Measurements from ENCODE around the gene RASEF.
"Not testable (repeated sequence)": the region's sequence is repeated elsewhere in the genome, so short reads cannot be mapped to it uniquely, and the experiment has no call there.

RASEF gene

DNA sequence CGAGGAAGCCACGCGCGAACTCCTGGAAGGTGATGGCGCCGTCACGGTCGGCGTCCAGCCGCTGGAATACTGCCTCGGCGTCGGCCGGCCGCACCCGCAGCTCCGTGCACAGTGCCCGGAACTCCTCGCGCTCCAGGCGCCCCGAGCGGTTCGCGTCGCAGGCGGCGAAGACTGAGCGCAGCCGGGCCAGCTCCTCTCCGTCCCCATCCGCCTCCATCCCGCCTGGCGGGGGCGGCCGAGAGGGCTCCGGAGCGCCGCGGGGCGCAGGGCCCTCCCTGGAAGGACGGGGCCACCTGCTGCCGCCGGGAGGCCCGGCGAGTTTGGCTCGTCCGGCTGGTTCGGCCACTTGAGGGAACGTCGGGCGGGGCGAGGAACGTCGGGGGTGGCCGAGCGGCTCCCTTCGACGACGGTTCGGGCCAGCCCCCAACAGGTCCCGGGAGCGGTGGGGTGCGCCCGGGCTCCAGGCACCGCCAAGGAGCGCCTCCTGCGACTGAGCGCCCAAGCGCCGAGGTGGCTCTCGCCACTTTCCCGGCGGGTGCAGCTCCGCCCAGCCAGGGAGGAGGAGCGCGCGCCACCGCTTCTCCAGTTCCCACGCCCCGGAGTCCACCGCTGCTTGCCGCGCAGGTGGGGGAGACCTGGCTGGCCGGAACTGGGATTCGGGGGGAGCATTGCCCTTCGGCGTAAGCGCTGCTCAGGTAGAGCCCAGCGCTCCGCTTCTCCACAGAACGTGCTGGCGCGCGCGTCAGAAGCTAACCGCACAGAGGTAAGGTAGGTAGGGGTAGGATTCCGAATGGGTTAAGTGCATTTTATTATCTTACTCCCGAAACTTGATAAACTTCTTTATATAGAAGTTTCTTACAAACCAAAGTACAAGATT, at the start of gene RASEF:
Gene RASEF (minus strand): TSS at position 492 of the 877 bp plus-strand sequence. CDS start 275 bp downstream, at position 217.
- no peak for DNase-seq

DNA sequence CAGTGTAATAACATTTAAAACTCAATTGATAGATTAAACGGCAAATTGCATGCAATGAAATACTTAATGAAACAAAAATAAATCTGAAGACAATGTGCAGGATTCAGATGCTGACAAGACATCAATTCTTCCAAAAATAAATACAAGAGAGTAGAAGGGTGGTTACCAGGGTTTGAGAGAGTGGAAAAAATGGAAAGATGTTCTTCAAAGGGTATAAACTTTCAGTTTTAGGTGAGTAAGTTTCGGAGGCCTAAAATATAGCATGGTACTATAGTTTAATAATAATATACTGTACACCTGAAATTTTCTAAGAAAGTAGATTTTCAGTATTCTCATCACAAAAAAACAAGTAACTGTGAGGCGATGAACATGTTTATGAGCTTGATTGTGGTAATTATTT, 48.2 kb upstream of the RASEF start:
- no peak for DNase-seq

GRCh38 chr9:83109296-83109695, 46.4 kb upstream of the RASEF start:
- DNase-seq = no peak

DNA sequence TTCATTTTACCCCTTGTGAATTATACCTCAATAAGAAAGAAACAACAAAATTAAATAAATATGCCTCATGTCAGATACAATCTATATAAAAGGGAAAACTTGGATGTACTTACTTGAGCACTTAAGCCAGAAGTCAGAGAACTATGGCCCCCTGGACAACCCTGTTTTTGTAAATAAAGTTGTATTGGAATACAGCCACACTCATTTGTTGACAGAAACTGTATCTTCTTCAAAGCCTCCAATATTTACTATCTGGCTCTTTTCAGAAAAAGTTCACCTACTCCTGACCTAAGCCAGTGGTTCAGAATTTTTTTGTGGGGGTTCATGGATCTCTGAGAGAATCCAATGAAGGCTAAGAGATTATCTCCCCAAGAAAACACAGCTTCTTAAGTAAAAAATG, 45.3 kb upstream of the RASEF start:
- DNase-seq = no peak

GRCh38 chr9:83106772-83107171, 43.8 kb upstream of the RASEF start:
- no peak for DNase-seq

GRCh38 chr9:83106263-83106662, 43.3 kb upstream of the RASEF start:
- DNase-seq = no peak

DNA sequence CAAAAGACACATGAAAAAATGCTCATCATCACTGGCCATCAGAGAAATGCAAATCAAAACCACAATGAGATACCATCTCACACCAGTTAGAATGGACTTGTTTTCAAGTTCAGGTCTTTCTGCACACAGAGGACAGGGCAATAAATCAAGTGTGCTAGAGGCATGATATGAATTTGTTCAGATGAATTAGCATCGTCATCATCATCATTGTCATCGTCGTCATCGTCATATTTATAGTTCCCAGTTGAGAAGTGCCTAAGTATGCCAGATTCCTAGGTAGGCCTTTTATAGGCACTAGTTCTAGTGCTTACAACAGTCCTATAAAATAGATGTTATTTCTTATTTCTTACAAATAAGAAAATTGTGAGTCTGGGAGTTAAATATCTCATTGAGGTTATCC, 34.7 kb upstream of the RASEF start:
- no peak for DNase-seq

- DNase-seq = not testable (repeated sequence)
Observed at GRCh38 chr9:83093311-83093710, 30.4 kb upstream of the RASEF start.

DNA sequence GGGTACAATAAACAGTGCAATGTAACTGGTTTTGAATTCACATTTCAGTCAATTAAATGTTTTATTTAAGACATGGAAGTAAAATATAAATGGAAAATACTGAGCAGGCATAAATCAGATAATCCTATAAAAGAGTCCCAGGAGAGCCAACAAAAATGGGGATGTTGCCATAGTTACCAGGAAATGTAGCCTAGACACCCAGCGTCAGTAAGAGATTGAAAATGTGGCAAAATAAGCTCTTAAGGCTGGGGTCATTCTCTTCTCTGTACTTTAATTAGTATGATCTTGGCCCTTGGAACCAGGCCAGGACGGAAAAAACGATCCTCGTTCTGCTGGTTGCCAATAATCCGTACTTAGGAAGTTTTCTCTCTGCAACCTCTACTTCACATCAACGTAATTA, 18.9 kb upstream of the RASEF start:
- DNase-seq = no peak

DNA sequence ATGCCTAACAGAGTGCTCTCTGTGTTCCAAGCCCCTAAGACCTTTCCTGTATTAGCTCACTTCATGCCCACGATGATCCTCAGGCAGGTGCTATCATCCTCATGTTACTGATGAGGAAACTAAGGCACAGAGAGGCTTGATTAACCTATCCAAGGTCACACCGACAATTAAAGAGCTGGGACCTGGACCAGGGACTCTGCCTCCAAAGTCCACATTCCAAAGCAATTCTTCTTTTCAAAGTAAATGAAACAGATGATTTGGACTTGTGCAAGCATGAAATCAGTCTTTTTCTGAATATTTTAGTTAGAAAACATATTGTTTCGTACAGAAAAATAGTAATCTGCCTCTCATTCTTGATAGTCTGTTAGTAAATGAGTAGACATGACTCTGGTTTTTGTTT, 18.1 kb upstream of the RASEF start:
- DNase-seq = no peak

DNA sequence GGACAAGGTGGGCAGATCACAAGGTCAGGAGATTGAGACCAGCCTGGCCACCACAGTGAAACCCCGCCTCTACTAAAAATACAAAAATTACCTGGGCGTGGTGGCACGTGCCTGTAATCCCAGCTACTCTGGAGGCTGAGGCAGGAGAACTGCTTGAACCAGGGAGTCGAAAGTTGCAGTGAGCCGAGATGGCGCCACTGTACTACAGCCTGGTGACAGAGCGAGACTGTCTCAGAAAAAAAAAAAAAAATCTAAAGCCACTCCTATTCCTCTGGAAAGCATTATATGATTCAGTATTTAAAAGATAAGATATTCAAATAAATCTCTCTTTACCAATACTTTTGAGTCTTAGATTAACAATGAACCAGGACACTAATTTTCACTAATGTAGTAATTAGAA, 13.0 kb upstream of the RASEF start:
- not testable (repeated sequence) for DNase-seq

GRCh38 chr9:83072498-83072897, 9.6 kb upstream of the RASEF start:
- not testable (repeated sequence) for DNase-seq

- DNase-seq = no peak
Observed at GRCh38 chr9:83071626-83072025, 8.7 kb upstream of the RASEF start.

DNA sequence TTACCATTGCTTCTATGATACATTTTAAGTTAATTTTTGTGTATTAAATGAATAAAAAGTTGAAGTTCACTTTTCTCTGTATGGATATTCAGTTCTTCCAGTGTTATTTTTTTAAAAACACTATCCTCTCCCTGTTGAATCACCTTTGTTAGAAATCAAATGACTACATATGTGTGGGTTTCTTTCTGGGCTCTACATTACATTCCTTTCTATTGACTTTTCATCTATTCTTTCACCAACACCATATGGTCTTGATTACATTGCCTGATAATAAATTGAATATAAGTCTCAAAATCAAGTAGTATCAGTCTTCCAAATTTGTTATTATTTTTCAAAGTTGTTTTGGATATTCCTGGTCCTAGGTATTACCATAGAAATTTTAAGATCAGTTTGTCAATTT, 7.3 kb upstream of the RASEF start:
- DNase-seq = no peak

GRCh38 chr9:83069651-83070050, 6.7 kb upstream of the RASEF start:
- DNase-seq = no peak

DNA sequence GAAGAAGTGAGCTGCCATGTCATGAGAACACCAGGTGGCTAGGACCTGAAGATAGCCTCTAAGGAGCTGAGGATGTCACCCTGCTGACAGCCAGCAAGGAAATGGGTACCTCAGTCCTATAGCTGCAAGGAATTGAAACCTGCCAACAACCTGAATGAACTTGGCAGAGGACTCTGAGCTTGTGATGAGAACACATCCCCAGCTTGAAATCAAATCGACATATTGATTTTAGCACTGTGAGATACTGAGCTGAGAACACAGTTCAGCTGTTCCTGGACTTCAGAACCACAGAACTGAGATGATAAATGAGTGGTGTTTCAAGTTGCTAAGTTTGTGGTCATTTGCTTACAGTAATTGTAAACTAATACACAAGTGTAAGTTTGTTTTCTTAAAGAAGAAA, 5.5 kb upstream of the RASEF start:
- no peak for DNase-seq

- no peak for DNase-seq
Observed at GRCh38 chr9:83067579-83067978, 4.6 kb upstream of the RASEF start.

DNA sequence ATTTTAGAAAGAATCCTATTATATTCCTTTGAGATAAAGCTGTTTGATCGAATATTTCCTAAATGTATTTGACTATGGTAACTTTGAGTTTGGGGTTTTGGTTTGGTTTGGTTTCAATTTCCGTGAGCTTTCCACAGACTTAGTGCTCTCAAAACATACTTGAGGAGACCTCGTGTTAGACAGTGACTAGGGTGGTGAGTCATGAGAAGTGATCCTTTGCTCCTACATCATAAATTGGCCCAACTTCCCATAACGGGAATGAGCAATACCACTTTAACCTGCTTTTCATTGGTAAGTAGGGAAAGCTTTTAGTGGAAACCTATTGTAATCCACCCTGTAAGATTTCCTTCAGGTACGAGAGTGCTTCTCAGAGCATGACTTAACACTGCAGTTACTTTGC, 3.8 kb upstream of the RASEF start:
- DNase-seq = no peak

GRCh38 chr9:83065233-83065632, 2.3 kb upstream of the RASEF start:
- DNase-seq = no peak

- peak; percentile 15 for DNase-seq
Observed at GRCh38 chr9:83061990-83062650, 822 bp downstream of the RASEF start.

DNA sequence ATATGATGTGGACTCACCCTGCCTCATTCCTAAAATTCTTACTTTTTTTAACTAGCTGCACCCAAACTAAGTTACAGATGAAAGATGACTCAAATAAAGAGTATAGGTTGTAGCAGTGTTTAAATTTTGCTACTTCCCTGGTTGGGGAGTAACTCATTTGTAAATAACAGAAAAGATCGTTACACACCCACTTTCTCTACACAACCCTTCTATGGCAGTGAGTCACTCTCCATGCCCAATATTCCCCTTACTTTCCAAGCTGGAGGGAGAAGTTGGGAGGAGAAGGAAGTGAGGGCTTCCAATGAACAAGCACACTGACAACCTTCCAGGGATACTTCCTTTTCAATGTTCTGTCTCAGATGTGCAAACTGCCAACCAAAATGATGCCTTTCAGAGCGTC, 1.9 kb downstream of the RASEF start:
- DNase-seq = no peak

DNA sequence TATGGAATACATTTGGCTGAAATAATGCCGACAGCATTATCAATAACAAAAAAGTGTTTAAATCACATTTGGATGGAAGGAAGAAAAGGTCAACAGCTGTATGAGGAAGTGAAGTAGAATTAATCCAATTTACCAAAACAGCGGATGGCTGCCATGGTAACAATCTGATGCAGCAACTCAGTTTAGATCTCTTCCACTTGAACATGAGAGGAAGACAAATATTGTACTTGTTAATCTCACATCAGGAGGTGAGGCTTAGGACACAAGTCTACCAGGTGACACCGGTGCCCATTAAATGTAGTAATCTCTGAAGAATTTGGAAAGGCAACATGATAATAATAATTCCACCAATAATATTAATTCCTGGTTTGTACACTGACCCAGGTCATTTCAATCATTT, 2.4 kb downstream of the RASEF start:
- peak; percentile 60 for DNase-seq

DNA sequence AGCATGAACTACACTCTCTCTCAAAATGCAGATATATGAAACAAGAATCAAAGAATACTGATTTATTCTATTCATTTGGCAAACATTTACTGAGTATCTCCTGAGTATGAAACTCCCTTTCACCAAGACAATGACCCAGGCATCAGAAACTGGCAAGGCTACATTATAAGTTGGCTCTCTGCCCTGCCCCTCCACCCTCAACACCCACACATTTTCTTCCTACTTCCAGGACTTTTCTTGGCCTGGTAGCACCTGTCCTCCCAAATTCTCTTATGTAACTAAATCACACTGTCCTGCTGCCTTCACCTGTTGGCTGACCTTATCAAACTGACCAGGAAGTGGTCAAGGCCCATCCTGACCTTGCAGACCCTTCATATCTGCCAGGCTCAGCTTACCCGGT, 3.5 kb downstream of the RASEF start:
- no peak for DNase-seq

DNA sequence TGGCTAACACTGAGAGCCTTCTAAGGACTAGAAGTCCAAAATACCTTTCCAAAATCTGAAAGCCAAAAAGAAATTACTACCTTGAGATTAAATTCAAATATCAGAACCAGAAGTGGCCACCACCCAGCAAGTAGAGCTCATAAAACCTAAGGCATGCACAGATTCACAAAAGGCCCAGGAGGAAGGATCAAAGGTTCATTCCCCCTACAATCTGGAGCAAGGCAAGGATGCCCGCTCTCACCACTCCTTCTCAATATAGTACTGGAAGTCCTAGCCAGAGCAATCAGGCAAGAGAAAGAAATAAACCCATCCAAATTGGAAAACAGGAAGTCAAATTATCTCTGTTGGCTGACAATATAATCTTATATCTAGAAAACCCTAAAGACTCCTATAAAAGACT, 6.0 kb downstream of the RASEF start:
- DNase-seq = no peak

DNA sequence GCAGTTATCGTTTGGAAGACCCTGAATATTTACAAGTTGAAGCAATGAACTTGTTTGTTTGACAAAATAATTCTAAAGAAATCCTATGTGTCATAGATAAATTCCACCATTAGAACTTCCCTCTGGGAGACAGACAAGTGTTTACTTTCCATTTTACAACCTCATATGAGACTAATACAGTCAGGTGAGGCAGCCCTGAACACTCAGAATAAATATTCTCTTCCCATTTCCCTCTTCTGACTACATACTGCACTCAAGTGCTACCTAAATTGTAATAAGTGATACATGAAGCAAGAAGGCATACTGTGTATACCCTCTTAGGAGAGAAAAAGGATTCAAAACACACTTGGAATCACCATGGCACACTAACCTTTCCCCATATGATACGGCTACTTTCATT, 6.8 kb downstream of the RASEF start:
- no peak for DNase-seq
